Measurements from ENCODE around the gene POLN. TPM values are rescaled to one million over a fixed set of nuclear protein-coding genes. Genes with fewer than 3 reads are reported as not detected.
"Not testable (repeated sequence)": the region's sequence is repeated elsewhere in the genome, so short reads cannot be mapped to it uniquely, and the experiment has no call there.

POLN gene
- total RNA-seq, 1 donor from 2014 or later = 0.21 TPM

DNA sequence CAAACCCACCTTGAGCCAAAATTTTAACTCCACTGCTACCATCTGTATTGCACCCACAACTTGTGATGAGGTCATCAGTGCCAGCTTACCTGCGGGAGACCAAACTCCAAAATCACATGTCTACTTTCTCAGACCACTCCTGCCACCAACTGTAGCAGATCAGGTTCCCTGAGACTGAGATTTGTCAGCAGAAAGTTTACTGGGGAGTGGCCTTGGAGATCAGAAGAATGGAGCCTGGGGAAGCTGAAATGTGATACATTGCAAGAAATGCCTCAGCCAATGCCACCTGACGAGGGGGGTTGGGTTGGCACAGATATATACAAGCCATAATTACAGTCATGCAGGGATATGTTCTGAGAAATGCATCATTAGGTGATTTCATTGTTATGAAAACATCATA is 19.1 kb downstream of the POLN start:
- H3K4me1 ChIP-seq = no peaks in the 10 kb centered on the region
- TF ChIP-seq, protein P1, sequence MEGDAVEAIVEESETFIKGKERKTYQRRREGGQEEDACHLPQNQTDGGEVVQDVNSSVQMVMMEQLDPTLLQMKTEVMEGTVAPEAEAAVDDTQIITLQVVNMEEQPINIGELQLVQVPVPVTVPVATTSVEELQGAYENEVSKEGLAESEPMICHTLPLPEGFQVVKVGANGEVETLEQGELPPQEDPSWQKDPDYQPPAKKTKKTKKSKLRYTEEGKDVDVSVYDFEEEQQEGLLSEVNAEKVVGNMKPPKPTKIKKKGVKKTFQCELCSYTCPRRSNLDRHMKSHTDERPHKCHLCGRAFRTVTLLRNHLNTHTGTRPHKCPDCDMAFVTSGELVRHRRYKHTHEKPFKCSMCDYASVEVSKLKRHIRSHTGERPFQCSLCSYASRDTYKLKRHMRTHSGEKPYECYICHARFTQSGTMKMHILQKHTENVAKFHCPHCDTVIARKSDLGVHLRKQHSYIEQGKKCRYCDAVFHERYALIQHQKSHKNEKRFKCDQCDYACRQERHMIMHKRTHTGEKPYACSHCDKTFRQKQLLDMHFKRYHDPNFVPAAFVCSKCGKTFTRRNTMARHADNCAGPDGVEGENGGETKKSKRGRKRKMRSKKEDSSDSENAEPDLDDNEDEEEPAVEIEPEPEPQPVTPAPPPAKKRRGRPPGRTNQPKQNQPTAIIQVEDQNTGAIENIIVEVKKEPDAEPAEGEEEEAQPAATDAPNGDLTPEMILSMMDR (IDR thresholded peaks at IDR 0.05) = no peak
- no peak overlapping the region for H3K27ac ChIP-seq
- H3K36me3 ChIP-seq = peaks cover 12 to 18% of the 10 kb centered on the region in 2 donors
- H3K4me3 ChIP-seq = no peak overlapping the region
- intact Hi-C loops (cut with DNase I) = loop anchor here (10.0 kb wide), 1 partner anchor 402 kb away; no protein-coding TSS in a partner anchor
- no peak for DNase-seq (ENCODE audit: low spot score in 2 of 2)
- H3K9me3 ChIP-seq = no peaks in the 10 kb centered on the region
- H3K27me3 ChIP-seq = no peaks in the 10 kb centered on the region

DNA sequence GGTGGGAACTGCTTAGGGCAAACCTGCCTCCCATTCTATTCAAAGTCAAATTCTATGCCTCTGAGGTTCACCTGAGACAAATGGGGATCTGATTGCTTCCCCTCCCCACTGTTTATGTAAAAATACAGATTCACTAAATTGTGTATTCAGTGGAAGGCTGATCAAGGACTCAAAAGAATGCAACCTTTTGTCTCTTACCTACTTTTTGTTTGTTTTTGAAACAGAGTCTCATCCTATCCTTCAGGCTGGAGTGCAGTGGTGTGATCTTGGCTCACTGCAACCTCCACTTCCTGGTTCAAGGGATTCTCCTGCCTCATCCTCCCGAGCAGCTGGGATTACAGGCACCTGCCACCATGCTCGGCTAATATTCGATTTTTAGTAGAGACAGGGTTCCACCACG is 20.5 kb downstream of the POLN start:
- H3K36me3 ChIP-seq = peaks cover 12 to 13% of the 10 kb centered on the region in 2 donors
- H3K27me3 ChIP-seq; H3K4me1 ChIP-seq; H3K9me3 ChIP-seq; H3K4me3 ChIP-seq; H3K27ac ChIP-seq; DNase-seq (ENCODE audit: low spot score in 2 of 2): not testable (repeated sequence)
- intact Hi-C loops (cut with DNase I) = loop anchor here (2.0 to 10.0 kb wide), 2 partner anchors 241 to 403 kb away; no protein-coding TSS in a partner anchor

DNA sequence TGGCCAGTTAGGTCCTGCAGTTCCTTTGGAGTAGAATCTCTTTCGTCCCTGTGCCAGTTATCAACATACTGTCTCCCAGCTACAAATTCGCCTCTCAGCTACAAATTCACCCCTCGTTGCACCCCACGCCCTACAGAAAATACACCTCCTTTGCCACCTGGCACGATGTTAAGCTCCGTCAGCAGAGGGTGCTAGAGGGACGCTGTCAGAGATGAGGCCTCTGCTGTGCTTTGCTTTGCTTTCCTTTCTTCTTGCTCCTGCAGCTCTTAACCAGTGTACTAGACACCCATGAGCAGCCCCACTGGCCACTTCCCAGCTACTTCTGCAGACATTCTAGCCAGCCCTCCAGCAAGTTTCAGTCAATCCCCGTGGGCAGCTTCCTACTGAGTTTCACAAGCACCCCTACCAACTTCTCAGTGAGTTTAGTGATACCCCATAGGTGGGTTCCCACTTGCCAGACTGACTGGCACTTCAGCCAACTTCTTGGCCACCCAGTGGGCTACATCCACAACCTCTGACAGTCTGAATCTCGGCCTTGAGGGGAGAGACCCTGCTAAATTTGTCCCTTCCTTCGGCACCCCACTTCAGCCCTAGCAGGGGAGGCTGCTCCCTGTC is 21.8 kb downstream of the POLN start:
- H3K4me3 ChIP-seq = no peak overlapping the region
- H3K4me1 ChIP-seq = no peaks in the 10 kb centered on the region
- TF ChIP-seq, protein P1 (IDR thresholded peaks at IDR 0.05) = peak; percentile 64 to 88 (median 64)
- H3K36me3 ChIP-seq = peaks cover 9 to 13% of the 10 kb centered on the region in 2 donors
- H3K27ac ChIP-seq = no peak overlapping the region
- intact Hi-C loops (cut with DNase I) = loop anchor here (2.0 to 10.0 kb wide), 2 partner anchors 243 to 405 kb away; no protein-coding TSS in a partner anchor
- no peaks in the 10 kb centered on the region for H3K27me3 ChIP-seq
- H3K9me3 ChIP-seq = no peaks in the 10 kb centered on the region
- peak in 1 of 2 donors; percentile 83 for DNase-seq (ENCODE audit: low spot score in 2 of 2)

DNA sequence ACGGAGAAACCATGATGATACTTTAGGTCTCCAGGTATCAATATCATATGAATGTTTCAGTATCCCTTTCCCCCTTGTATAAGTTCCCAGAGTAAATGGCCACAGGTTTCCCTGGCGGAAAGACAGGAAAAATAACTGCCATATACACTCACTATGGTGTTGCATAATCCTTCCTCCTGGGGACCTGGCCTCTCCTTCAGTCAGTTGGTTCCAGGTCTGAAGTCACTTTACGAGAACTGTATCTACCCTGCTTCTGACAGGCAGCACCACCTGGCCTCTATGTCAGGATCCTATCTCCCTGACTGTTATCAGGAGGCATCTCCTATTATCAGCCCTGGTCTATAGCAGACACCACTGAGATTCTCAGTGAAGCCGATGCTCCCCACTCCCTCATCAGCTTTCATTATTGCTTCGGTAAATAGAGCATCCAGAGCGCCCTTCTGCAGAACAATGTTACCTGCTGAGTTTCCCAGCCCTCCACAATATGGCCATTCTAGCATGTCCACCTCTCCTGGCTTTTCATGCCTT is 22.6 kb downstream of the POLN start:
- no peak overlapping the region for H3K27ac ChIP-seq
- peaks cover 9 to 13% of the 10 kb centered on the region in 2 donors for H3K36me3 ChIP-seq
- no peaks in the 10 kb centered on the region for H3K9me3 ChIP-seq
- intact Hi-C loops (cut with DNase I) = no loop called here
- no peaks in the 10 kb centered on the region for H3K4me1 ChIP-seq
- H3K4me3 ChIP-seq = no peak overlapping the region
- H3K27me3 ChIP-seq = no peaks in the 10 kb centered on the region
- no peak for DNase-seq (ENCODE audit: low spot score in 2 of 2)
- TF ChIP-seq, protein P1 (IDR thresholded peaks at IDR 0.05) = no peak

DNA sequence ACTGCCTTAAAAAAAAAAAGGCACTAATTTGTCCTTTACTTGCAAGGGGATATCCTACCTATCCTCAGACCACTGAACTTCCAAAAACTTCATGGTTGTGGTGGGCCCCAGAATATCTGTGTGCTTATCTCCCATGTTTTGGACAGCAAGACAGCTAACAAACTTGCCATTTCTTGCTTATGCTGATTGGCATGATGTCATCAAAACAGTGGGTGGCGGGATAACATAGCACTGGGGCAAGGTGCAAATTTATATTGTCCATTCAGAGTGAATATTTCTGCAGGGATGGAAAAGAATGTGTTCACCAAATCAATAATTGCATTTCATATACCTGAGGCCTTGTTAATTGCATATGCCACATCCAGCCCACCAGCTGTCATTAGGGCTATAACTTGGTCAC is 23.5 kb downstream of the POLN start:
- TF ChIP-seq, protein P1 (IDR thresholded peaks at IDR 0.05) = no peak
- Histone ChIP-seq H3K9me3 (no peaks in the 10 kb centered on the region), H3K36me3 (peaks cover 7 to 10% of the 10 kb centered on the region in 2 donors), H3K4me3 (no peak overlapping the region), H3K27ac (no peak overlapping the region), H3K4me1 (no peaks in the 10 kb centered on the region), H3K27me3 (no peaks in the 10 kb centered on the region)
- no peak for DNase-seq (ENCODE audit: low spot score in 2 of 2)
- intact Hi-C loops (cut with DNase I) = no loop called here

DNA sequence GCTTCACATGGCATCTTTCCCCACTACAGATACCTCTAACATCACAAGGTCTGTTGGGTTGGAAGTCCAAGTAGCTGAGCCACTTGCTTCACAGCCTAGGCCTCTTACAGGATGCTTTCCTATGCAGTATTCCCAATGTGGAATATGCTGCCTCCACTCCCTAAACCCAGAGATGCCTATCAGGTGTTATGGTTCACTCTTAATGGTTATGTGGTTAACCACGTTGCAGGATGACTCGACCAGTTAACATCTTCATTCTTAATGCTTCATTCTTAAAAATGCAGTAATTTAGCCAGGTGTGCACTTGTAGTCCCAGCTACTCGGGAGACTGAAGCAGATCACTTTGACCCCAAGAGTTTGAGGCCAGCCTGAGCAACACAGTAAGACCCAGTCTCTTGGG is 24.2 kb downstream of the POLN start:
- Histone ChIP-seq H3K4me3 (no peak overlapping the region), H3K9me3 (no peaks in the 10 kb centered on the region), H3K27ac (no peak overlapping the region), H3K4me1 (no peaks in the 10 kb centered on the region), H3K27me3 (no peaks in the 10 kb centered on the region), H3K36me3 (peaks cover 0 to 3% of the 10 kb centered on the region in 2 donors)
- no peak for DNase-seq (ENCODE audit: low spot score in 2 of 2)
- TF ChIP-seq, protein P1 (IDR thresholded peaks at IDR 0.05) = no peak
- intact Hi-C loops (cut with DNase I) = no loop called here

Data from ascending aorta (tissue), 2 donors.